Measurements from ENCODE around the gene NID2.

The NID2 gene

GRCh38 chr14:52091928-52092327 is 23.1 kb upstream of the NID2 start:
- TF ChIP-seq CTCF (conservative IDR thresholded peaks at IDR 0.05; ENCODE audit: low read depth) = no peak
- CTCF ChIA-PET = no interaction called here
- POLR2A ChIA-PET (ENCODE audit: low non-redundant PET) = no interaction called here
- H3K27ac ChIP-seq = no peak overlapping the region
- no peak for DNase-seq (ENCODE audit: low spot score)

- DNase-seq (ENCODE audit: low spot score) = no peak
- no peak for TF ChIP-seq CTCF (conservative IDR thresholded peaks at IDR 0.05; ENCODE audit: low read depth)
- ChIA-PET POLR2A (ENCODE audit: low non-redundant PET) (no interaction called here), CTCF (interaction anchor here (0.5 kb wide), 1 partner anchor 813 kb away, joined by 3 read pairs; no protein-coding TSS in a partner anchor)
- H3K27ac ChIP-seq = no peak overlapping the region
Observed at GRCh38 chr14:52090936-52091335, 22.1 kb upstream of the NID2 start.

- POLR2A ChIA-PET (ENCODE audit: low non-redundant PET) = no interaction called here
- no peak for TF ChIP-seq CTCF (conservative IDR thresholded peaks at IDR 0.05; ENCODE audit: low read depth)
- CTCF ChIA-PET = no interaction called here
- H3K27ac ChIP-seq = no peak overlapping the region
- no peak for DNase-seq (ENCODE audit: low spot score)
Observed at GRCh38 chr14:52089218-52089617, 20.4 kb upstream of the NID2 start.

- no peak for DNase-seq (ENCODE audit: low spot score)
- ChIA-PET POLR2A (ENCODE audit: low non-redundant PET) (no interaction called here), CTCF (no interaction called here)
Observed at GRCh38 chr14:52086711-52087110, 17.9 kb upstream of the NID2 start.

GRCh38 chr14:52082903-52083302 is 14.0 kb upstream of the NID2 start:
- no peak for TF ChIP-seq CTCF (conservative IDR thresholded peaks at IDR 0.05; ENCODE audit: low read depth)
- DNase-seq (ENCODE audit: low spot score) = no peak
- ChIA-PET POLR2A (ENCODE audit: low non-redundant PET) (no interaction called here), CTCF (no interaction called here)
- no peak overlapping the region for H3K27ac ChIP-seq

More at GRCh38 chr14:52086711-52087110, 17.9 kb upstream of the NID2 start:
- TF ChIP-seq CTCF (conservative IDR thresholded peaks at IDR 0.05; ENCODE audit: low read depth) = no peak
- H3K27ac ChIP-seq = no peak overlapping the region

GRCh38 chr14:52081964-52082363 is 13.1 kb upstream of the NID2 start:
- H3K27ac ChIP-seq = no peak overlapping the region
- TF ChIP-seq CTCF (conservative IDR thresholded peaks at IDR 0.05; ENCODE audit: low read depth) = no peak
- ChIA-PET POLR2A (ENCODE audit: low non-redundant PET) (no interaction called here), CTCF (no interaction called here)
- no peak for DNase-seq (ENCODE audit: low spot score)

All from RWPE1 (cell line).